8988T (cell line): ENCODE data around the gene SLC17A5.
"Not testable (repeated sequence)": the region's sequence is repeated elsewhere in the genome, so short reads cannot be mapped to it uniquely, and the experiment has no call there.

Experiments
- DNase-seq: peaks from one replicate; pipeline ENCODE4 v3.0.0; 2011

Gene SLC17A5

DNA sequence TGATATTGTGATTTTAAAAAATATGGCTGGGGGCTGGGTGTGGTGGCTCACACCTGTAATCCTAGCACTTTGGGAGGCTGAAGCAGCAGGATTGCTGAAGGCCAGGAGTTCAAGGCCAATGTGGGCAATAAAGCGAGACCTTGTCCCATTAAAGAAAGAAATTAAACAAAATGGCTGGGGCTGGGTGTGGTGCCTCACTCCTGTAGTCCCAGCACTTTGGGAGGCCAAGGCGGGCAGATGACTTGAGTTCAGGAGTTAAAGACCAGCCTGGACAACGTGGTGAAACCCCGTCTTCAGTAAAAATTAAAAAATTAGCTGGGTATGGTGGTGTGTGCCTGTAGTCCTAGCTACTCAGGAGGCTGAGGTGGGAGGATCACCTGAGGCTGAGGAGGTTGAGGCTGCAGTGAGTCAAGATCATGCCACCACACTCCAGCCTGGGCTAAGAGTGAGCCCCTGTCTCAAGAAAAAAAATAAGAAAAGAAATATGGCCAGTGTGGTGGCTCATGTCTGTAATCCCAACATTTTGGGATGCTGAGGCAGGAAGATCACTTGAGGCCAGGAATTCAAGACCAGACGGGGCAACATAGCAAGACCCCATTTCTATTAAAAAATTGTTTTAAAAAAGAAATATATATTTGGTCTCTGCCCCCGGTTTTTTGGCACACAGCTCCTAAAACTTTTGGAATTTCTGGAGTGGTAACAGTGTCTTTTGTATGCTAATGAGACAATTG is 39.8 kb downstream of the SLC17A5 start:
- no peak for DNase-seq

DNA sequence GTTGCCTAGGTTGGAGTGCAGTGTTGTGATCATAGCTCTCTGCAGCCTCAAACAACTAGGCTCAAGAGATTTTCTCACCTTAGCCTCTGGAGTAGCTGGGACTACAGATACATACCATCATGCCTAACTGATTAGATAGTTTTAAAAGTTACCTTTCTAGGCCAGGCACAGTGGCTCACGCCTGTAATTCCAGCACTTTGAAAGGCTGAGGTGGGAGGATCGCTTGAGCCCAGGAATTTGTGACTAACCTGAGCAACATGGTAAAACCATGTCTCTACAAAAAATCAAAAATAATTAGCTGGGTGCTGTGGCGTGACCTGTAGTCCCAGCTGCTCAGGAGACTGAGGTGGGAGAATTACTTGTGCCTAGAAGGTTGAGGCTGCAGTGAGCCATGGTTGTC is 41.2 kb downstream of the SLC17A5 start:
- DNase-seq = no peak

DNA sequence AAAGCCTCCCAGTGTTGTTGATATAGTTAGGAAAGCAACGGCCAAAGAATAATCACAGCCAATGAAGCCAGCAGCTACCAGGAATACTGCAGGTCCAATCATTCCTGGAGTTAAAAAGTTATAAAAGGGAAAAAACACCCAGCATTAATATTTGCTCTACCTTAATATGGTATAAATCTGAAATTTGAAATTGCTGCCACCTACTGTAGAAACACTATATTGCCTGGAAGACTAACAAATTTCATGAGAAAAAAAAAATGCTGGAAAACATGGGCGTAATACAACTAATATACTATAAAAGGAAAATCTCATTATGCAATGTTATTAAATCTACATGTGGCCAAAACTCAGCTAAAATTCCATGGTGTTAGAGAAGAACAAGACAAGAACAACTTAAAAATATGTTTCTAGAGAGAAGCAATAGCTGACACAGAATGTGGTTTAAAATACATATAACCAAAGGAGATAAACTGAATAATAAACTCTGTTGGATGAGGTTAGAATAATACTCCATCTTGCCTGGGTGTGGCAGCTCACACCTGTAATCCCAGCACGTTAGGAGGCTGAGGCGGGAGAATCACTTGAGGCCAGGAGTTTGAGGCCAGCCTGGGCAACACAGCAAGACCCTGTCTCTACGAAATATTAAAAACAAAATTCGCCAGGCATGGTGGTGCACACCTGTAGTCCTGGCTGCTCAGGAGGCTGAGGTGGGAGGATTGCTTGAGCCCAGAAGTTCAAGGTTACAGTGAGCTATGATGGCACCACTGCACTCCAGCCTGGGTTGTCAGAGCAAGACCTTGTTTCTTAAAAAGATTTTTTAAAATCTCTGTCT is 43.1 kb downstream of the SLC17A5 start:
- DNase-seq = no peak

DNA sequence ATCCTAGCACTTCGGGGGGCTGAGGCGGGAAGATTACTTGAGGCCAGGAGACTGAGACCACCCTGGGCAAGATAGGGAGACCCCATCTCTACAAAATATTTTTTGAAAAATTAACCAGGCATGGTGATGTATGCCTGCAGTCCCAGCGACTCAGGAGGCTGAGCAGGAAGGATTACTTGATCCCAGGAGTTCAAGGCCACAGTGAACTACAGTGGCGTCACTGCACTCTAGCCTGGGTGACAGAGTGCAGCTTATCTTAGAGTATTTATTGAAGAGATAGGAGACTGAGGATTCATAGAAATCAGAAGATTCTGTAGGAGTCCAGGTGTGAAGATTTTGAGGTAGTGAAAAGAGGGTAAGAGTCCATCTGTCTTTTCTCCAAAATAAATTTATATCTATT is 45.0 kb downstream of the SLC17A5 start:
- DNase-seq = no peak

DNA sequence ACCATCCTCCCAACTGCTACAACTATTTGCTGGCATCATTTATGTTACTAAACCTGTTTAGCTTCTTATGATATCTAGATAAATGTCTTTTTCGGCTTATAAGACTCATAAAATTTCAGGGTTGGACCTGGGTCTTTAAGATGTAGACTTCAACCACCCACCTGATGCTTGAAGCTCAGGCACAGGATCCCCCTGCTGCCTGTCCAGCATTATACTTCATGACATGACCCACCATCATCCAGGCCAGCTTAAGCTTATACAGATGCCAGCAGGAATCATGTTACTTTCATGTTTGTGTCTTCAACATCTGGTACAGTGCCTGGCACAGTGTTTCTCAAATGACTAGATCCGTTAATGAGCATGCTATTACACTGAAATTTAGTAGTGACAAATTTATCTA is 47.4 kb downstream of the SLC17A5 start:
- no peak for DNase-seq

DNA sequence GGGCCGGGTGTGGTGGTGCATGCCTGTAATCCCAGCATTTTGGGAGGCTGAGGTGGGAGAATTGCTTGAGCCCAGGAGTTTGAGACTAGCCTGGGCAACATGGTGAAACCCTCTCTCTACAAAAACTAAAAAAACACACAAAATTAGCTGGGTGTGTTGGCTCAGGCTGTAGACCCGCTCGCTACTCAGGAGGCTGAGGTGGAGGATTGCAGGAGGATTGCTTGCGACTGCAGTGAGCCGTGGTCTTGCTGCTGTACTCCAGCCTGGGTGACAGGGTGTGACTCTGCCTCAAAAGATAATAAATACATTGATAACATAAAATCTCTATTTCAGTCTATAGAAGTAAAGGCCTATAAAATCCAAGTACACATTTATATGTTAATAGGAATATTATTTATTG is 49.3 kb downstream of the SLC17A5 start:
- DNase-seq = no peak

DNA sequence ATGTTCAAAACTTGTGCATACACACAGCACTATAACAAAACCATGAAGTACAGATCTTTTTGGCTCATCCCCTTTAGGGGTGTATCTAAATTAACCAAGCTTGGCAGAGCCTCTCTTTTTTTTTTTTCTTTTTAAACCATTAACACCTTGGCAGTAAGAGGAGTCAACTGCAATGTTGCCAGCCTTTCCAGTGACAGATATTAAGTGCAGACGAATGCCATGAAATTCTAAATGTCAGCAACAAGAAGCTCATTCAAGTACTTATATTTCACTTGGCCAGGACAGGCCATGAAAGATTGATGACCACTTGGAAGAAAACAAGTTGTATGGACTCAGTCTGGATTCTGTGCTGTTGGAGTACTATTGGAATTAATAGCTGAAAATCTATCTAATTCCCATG is 49.8 kb downstream of the SLC17A5 start:
- DNase-seq = no peak

DNA sequence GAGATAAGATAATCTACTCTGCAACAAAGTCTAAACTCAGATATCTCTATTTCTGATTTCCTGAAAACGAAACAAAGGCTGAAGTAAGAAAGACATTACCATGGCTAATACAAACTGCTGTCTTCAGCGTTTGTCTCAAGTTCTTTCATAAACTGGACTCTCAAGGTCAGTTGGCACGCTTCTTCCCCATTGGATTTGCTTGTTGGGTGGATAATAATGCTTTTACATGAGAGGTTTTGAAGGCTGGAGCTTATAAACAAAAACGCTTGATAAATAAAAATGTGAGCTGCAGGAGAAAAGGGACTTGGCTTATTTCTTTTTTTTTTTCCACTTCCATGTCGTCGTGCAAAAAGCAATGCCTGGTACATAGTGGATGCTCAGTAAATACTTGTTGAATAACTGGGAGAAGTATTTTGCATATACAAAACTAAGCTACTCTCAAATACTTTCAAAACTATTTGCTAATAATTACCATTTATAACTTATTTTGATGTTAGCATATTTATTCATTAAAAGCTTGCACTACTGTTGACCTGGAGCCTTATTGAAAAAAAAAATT is 67.3 kb downstream of the SLC17A5 start:
- no peak for DNase-seq

DNA sequence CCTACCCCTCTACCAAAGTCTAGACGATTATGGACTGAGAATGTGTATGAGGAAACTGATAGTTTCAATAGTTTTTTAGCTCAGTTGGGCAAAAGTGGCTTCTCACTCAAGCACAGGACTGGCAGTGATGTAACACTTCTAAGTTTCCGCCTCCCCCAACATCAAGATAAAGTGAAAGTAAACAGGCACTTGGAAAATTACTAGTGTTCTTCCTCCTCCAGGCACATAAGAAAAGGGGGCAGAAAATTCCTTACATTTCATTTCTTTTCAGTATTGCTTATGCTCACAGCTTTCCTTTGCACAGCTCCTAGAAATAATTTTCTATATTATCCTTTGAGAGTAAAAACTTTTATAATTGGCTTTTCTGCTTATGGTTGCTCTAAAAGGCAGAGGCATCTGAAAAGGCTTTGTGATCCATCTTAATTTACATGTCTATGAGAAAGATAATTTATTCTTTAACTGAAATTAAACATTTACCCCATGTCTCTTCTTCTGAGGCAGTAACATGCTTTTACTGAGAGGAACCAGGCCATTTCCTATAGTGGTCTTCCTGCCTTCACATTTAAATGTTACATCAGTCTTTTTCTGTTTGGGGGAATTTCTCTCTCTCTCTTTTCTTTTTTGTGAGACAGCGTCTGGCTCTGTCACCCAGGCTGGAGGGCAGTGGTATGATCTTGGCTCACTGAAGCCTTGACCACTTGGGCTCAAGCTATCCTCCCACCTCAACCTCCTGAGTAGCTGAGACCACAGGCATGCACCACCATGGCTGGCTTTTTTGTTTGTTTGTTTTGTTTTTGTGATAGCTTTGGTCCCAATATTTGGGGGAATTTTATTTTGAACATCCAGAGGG is 68.0 kb downstream of the SLC17A5 start:
- no peak for DNase-seq

DNA sequence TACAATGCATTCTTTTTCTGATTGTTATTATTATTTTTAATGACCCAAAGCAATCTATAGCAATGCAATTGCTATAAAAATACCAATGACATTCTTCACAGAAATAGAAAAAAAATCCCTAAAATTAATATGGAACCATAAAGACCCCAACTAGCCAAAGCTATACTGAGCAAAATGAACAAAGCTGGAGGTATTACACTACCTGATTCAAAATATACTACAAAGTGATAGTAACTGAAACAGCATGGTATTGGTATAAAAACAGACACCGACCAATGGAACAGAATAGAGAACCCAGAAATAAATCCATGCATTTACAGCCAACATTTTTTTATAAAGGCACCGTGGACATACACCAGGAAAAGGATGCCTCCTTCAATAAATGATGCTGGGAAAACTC is 72.5 kb downstream of the SLC17A5 start:
- DNase-seq = no peak

DNA sequence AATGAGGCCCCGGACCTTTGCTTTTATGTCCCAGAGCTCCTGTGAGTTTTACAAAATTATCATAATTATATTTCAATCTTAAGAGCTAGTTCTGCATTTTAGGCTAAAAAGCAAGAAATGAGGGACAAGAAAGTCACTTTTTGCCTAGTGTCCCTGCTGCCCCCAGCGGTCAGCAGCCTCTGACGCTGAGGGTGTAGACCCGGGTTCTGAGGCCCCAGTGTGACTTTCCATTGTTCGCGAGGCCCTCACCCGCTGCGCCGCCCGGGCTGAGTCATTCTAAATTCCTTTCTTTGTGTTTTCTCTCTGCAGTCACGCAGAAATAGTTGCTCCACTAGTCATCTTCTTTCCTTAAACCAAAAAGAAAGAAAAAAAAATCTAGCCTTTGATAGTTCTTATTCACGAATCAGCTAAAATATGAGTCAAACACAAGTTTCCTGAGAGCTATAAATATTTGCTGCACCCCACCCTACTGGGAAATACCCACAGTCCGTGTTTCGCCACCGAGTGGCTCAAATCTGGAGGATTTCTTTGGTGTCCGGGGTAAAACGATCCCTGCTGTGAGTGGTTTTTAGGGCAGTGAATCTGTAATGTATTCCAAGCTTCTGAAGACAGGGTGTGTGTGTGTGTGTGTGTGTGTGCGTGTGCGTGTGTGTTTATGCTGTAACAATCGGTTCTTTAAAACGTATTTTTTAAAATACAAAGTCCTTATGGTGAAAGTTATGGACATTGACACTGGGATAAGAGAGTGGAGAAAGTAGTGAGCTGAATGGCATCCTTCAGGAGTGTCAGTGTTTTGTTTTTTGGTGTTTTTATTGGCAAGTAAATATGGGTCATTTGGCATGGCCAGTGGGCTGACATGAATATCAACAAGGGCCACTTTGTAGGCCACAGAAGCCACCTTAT is 73.3 kb downstream of the SLC17A5 start:
- DNase-seq = peak; percentile 56

DNA sequence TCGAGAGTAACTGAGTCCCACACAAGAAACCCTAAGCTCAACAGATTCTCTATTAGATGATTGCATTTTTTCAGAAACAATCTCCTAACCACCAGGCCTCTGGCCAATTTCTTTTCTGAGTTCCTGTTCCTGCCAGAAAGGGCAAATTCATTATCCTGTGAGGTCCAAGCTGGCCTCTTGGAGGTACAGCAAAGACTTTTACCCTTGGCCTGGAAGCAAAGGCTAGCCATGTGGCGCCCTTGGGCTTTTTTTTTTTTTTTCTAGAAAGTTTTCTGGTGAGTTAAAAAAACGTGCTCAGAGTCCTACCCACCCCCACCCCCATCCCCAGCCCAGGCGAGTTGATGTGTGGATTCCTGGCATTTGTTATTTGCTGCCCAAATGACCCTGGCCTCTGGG is 73.9 kb downstream of the SLC17A5 start:
- no peak for DNase-seq

DNA sequence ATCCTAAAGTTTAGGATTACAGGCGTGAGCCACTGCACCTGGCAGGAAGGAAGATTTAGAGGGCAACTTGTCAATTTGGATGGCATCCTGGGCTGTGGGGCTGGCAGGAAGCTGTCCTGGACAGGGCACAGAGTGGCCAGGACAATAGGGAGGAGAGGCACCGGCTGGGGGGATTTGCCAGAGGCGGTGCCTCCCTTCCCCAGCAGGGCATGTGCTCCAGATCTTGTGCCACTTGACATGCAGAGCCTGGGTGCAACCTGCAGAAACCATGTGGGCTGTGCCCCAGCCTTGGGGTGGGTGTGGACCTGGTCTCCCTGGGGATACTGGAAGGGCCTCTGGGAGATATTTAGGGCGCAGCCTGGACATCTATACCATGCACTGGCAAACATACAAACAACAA is 74.4 kb downstream of the SLC17A5 start:
- DNase-seq = no peak

DNA sequence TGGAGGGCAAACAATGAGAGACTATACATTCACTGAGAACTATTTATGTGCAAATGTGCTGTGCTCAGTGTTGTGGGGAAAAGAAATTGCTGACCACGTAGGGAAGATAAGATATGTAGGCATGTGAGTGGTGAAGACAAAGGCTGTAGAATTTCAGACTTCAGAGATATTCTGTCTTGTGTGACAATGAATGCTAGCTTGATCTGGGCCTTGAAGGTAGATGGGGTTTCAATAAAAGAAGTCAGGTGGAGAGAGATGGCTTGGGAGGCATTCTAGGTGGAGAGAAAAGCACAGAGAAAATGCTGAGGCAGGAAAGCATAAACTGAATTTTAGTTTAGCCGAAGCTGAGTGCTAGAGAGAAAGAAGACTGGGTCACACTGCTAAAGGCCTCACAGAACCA is 76.1 kb downstream of the SLC17A5 start:
- DNase-seq = no peak

DNA sequence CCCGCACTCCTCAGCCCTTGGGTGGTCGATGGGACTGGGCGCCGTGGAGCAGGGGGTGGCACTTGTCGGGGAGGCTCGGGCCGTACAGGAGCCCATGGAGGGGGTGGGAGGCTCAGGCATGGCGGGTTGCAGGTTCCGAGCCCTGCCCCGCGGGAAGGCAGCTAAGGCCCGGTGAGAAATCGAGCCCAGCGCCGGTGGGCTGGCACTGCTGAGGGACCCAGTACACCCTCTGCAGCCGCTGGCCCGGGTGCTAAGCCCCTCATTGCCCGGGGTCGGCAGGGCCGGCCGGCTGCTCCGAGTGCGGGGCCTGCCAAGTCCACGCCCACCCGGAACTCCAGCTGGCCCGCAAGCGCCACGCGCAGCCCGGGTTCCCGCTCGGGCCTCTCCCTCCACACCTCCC is 81.3 kb downstream of the SLC17A5 start:
- DNase-seq = not testable (repeated sequence)

DNA sequence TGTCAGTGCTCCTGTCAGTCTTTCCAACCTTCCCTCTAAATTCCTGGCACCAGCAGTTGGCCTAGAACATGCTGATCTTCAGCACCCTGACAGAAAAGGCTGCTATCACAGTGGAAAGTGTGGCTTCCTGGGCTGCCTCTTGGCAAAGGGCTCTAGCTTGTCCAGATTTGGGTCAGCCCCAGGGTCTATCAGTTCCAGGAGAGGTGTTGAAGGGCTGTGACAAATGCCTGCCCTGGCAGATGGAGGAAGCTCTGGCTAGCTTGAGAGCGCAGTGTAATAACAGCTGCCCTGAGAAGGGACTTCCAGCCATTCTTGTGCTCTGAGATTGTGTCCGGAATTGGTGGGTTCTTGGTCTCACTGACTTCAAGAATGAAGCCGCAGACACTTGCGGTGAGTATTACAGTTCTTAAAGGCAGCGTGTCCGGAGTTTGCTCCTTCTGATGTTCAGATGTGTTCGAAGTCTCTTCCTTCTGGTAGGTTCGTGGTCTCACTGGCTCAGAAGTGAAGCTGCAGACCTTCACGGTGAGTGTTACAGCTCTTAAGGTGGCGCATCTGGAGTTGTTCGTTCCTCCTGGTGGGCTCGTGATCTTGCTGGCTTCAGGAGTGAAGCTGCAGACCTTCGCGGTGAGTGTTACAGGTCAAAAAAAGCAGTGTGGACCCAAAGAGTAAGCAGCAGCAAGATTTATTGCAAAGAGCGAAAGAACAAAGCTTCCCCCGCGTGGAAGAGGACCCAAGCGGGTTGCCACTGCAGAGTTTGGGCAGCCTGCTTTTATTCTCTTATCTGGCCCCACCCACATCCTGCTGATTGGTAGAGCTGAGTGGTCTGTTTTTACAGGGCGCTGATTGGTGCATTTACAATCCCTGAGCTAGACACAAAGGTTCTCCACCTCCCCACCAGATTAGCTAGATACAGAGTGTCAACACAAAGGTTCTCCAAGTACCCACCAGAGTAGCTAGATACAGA is 82.3 kb downstream of the SLC17A5 start:
- not testable (repeated sequence) for DNase-seq

DNA sequence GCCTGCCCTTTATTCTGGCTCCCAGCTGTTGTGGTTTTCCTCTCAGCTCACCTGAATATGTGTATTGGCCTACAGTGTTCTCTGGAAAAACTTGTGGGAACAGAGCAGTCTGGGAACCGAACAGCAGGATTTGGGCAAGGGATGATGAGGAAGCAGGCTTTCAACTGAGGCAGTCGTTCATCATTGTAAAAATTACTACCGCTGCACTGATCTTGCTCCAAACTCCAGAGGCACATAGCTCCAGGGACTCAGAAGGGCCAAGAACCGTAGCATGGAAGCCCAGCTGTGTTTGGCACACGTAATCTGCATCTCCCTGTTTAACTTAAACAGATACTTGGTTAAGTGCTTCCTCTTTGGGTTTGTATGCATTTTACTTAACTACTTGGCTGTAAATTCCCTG is 84.7 kb downstream of the SLC17A5 start:
- DNase-seq = no peak

DNA sequence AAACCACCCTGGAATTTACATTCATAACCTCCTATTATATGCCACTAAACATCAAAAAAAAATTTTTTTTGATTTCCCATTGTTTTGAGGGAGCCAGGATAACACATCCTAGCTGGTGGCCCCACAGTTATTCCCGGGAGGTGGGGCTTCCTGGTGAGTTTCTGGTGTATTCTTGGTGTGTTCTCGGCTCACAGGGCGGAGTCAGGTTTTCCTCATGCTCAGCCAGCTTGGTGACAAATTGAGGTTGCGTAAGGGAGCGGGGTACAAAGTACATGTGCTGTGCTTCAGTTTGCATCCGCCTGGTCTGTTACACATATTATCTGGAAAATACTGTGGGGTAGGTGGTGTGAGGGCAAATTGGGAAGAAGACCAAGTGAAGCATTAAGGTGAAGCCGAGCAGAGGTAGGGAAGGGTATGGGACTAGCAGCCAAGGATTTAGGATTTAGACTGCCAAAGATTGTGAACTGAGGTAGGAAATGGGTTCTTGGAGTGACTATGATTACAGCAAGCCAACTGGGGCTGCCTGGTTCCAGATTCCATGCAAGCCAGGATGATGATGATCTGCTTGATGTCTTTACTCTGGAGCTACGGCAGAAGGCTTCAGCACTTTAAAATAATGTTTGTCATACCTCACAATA is 86.7 kb downstream of the SLC17A5 start:
- no peak for DNase-seq

DNA sequence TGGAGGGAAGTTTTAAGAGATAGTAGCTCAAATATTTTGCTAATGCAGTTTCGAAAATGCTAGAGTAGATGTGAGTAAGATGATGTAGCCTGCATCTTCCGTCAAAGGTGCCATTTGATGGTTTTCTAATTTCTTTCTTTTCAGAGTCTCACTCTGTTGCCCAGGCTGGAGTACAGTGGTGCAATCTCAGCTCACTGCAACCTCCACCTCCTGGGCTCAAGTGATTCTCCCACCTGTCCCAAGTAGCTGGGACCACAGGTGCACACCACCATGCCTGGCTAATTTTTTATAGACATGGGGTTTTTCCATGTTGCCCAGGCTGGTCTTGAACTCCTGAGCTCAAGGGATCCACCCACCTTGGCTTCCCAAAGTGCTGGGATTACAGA is 87.3 kb downstream of the SLC17A5 start:
- not testable (repeated sequence) for DNase-seq

DNA sequence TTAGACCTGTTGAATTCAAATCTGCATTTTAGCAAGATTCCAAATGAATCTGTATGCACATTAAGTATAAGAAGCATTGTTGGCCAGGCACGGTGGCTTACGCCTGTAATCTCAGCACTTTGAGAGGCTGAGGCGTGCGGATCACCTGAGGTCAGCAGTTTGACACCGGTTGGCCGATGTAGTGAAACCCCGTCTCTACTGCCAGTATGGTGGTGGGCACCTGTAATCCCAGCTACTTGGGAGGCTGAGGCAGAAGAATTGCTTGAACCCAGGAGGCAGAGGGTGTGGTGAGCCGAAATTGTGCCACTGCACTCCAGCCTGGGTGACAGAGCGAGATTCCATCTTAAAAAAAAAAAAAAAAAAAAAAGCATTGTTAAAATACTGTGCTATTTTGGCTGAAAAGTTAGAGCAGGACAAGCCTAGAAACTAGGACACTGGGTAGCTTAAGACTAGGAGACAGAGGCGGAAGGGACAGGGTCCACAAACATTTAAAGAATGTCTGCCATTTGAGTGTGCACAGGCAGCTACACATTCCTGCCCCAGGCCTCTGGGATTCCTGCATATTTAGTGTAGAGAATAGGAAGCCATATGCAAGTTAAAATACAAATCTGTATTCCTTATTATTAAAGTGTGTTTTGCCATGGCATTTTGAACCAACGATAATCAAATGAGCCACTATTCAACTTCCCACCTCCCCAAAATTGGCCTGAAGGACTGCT is 87.9 kb downstream of the SLC17A5 start:
- peak; percentile 57 for DNase-seq
